Activated gamma-delta T cell treated with Interleukin-2 at 50 U/mL for 16 hours (primary cell): ENCODE measurements around the gene PALLD.

Source experiments
- DNase-seq: peaks from one replicate; pipeline ENCODE4 v3.0.0-alpha.2; 2020

PALLD gene

GRCh38 chr4:168648929-168649328 is 152.1 kb downstream of the PALLD start:
- DNase-seq, result no peak

GRCh38 chr4:168651374-168651773 is 154.5 kb downstream of the PALLD start:
- DNase-seq, result no peak

GRCh38 chr4:168651864-168652263 is 155.0 kb downstream of the PALLD start:
- no peak for DNase-seq

GRCh38 chr4:168652755-168653154 is 155.9 kb downstream of the PALLD start:
- DNase-seq, result no peak

GRCh38 chr4:168654104-168654847 is 157.4 kb downstream of the PALLD start:
- DNase-seq, result no peak

- no peak for DNase-seq
Measured at GRCh38 chr4:168654848-168655174, 158.0 kb downstream of the PALLD start.

- DNase-seq, result no peak
Measured at GRCh38 chr4:168655182-168655581, 158.3 kb downstream of the PALLD start.

- DNase-seq, result no peak
Measured at GRCh38 chr4:168656055-168656660, 159.3 kb downstream of the PALLD start.

GRCh38 chr4:168656946-168657473 is 160.2 kb downstream of the PALLD start:
- DNase-seq, result no peak

GRCh38 chr4:168658751-168659150 is 161.9 kb downstream of the PALLD start:
- no peak for DNase-seq

GRCh38 chr4:168659741-168660465 is 163.1 kb downstream of the PALLD start:
- DNase-seq, result no peak

GRCh38 chr4:168662297-168662984 is 165.6 kb downstream of the PALLD start:
- DNase-seq, result no peak

- DNase-seq, result no peak
Measured at GRCh38 chr4:168664242-168664891, 167.5 kb downstream of the PALLD start.

GRCh38 chr4:168666531-168666930 is 169.7 kb downstream of the PALLD start:
- no peak for DNase-seq

- no peak for DNase-seq
Measured at GRCh38 chr4:168667376-168667775, 170.5 kb downstream of the PALLD start.

GRCh38 chr4:168667921-168668320 is 171.1 kb downstream of the PALLD start:
- DNase-seq, result no peak

- DNase-seq, result no peak
Measured at GRCh38 chr4:168673476-168673875, 176.6 kb downstream of the PALLD start.

- no peak for DNase-seq
Measured at GRCh38 chr4:168674077-168674747, 177.4 kb downstream of the PALLD start.

- no peak for DNase-seq
Measured at GRCh38 chr4:168674866-168675265, 178.0 kb downstream of the PALLD start.

GRCh38 chr4:168677063-168677462 is 180.2 kb downstream of the PALLD start:
- no peak for DNase-seq

GRCh38 chr4:168677879-168678278 is 181.0 kb downstream of the PALLD start:
- no peak for DNase-seq

- DNase-seq, result no peak
Measured at GRCh38 chr4:168678751-168679366, 182.0 kb downstream of the PALLD start.
